ENCODE measurements around the gene BTNL3.

BTNL3 gene

DNA sequence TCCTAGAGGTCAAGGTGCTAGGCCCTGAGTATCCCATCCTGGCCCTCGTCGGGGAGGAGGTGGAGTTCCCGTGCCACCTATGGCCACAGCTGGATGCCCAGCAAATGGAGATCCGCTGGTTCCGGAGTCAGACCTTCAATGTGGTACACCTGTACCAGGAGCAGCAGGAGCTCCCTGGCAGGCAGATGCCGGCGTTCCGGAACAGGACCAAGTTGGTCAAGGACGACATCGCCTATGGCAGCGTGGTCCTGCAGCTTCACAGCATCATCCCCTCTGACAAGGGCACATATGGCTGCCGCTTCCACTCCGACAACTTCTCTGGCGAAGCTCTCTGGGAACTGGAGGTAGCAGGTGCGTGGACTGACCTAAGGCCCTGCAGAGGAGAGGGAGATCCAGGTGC is 59.3 kb downstream of the BTNL3 start:
- no peak for FAIRE-seq

GRCh38 chr5:181050016-181050415 is 61.4 kb downstream of the BTNL3 start:
- FAIRE-seq, result no peak

DNA sequence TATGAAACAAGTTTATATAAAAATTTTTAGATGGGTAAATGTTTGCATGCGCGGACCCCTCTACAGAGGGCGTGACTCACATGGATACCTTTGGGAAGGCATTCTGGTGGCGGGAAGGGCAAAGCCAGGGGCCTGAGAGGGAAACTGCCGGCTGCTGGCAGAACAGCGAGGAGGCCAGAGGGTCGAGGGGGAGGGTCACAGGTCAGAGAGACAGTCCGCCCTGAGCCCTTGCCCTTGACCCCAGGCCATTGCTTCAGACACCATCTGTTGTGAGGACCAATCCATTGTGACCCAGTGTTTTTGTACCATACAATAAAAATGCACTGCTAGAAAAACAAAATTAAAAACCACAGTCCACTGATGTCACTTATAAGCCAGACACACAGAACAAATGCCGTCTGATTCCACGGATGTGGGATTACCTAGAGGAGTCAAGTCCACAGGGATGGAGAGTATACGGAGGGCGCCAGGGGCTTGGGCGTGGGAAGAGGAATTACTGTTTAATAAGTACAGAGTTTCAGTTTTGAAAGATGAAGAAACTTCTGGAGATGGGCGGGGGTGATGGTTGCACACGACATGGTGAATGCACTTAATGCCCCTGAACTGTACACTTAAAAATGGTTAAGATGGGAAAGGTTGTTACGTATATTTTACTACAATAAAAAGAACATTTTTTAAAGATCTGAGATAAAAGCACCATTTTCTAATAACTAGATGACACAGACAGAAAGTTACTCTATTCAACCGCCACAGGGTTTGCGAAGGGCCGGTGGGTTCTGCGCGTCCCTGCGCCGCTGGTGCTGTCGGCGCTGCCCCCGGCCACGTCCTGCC is 63.4 kb downstream of the BTNL3 start:
- FAIRE-seq, result no peak

GRCh38 chr5:181052672-181053487 is 64.2 kb downstream of the BTNL3 start:
- FAIRE-seq, result no peak

GRCh38 chr5:181053488-181054121 is 65.0 kb downstream of the BTNL3 start:
- no peak for FAIRE-seq

GRCh38 chr5:181054138-181054537 is 65.5 kb downstream of the BTNL3 start:
- no peak for FAIRE-seq

- FAIRE-seq, result no peak
These were observed 66.3 kb downstream of the BTNL3 start for GRCh38 chr5:181054871-181055459.

Measured in G401.6 (cell line).